T follicular helper cell (primary cell): ENCODE data around the gene HPSE2.

ENCODE experiments used
- DNase-seq: peaks from one replicate; pipeline ENCODE4 v3.0.0-alpha.2; 2020; ENCODE audit warnings: low read depth

HPSE2 gene

GRCh38 chr10:98410759-98411158, 824.9 kb downstream of the HPSE2 start:
- DNase-seq: no peak

GRCh38 chr10:98410135-98410743, 825.4 kb downstream of the HPSE2 start:
- DNase-seq: no peak

- no peak for DNase-seq
Measured at GRCh38 chr10:98408799-98409198, 826.9 kb downstream of the HPSE2 start.

DNA sequence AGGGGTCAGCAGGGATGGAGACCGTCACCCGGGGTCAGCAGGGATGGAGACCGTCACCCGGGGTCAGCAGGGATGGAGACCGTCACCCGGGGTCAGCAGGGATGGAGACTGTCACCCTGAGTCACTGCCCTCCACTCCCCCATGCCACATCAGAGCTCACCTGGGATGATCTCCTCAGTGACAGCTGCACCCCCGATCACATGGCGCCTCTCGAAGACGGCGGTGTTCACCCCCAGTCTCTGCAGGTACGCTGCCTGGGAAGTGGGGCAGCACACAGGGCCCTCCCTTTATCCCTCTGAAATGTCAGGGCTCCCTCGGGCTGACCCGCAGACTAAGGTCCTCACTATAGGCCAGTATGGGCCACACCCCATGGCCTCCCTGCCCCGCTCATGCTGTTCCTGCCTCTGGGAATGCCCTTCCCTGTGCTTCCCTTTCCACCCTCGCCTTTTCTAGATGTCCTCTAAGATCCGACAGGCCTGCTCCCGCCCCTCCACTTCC, 827.9 kb downstream of the HPSE2 start:
- DNase-seq: no peak
